K562 (cell line): ENCODE measurements around the gene SRGAP3. TPM values are rescaled to one million over a fixed set of nuclear protein-coding genes. Genes with fewer than 3 reads are reported as not detected.

Experiments used
- ATAC-seq: fragments of 200-7000 bp; cut with Tn5 transposase; 3 replicates; pipeline ENCODE4 v1.9.1; 2020; ENCODE audit warnings: moderate library complexity
- BruUV-seq: library from RNA; stranded (reverse); fragments of 400-500 nt; replicated peaks from 2 replicates; lab custom pipeline; 2021; lab: Mats Ljungman, UMichigan
- CTCF ChIA-PET: fragments of 300-600 bp; formaldehyde crosslinking; extraction: SDS; loops from one replicate; lab custom pipeline; 2021; ENCODE audit warnings: low intra/inter-chr PET ratio; lab: Yijun Ruan, JAX
- POLR2A ChIA-PET: fragments of 300-600, 350-650 bp; sonication (Branson Sonifier 250); formaldehyde crosslinking; extraction: SDS; loops from one replicate; lab custom pipeline; 2021; ENCODE audit warnings: antibody characterized with exemption, inconsistent platforms; lab: Yijun Ruan, JAX
- DNase-seq, 4 experiments: peaks; one replicate each; pipeline versions ENCODE4 v3.0.0 to v3.0.0-alpha.2; 2011 to 2018; ENCODE audit warnings: low spot score in 3 of 4, mixed read lengths in 3 of 4; ENCODE audit errors: extremely low read depth in 1 of 4
- FAIRE-seq: peaks from 2 replicates; lab custom pipeline; 2011; peaks lifted over from hg19 to GRCh38; lab: Jason Lieb, UNC
- H2AFZ ChIP-seq: 2 replicates; pipeline ENCODE4 v1.6.0; 2011; ENCODE audit warnings: low read depth, low read length, control low read depth, inconsistent platforms
- H3K27ac ChIP-seq: fragments of 200-600 bp; 3 replicates; pipeline ENCODE4 v1.8.0; 2011; ENCODE audit warnings: low read depth, mild to moderate bottlenecking, control low read depth, inconsistent platforms, low read length, moderate library complexity, mixed read lengths; ENCODE audit errors: extremely low read depth
- H3K27me3 ChIP-seq, 2 experiments: fragments of 300-600 bp in 1 of 2; 2 replicates in 1 of 2; 3 replicates in 1 of 2; pipeline versions ENCODE4 v1.6.0 to v1.8.0; 2011; ENCODE audit warnings: inconsistent platforms in 2 of 2, low read length in 2 of 2, mild to moderate bottlenecking in 1 of 2, mixed read lengths in 1 of 2, moderate library complexity in 1 of 2; ENCODE audit not compliant: control insufficient read depth in 2 of 2, insufficient read depth in 2 of 2
- H3K36me3 ChIP-seq: fragments of 300-600 bp; 3 replicates; pipeline ENCODE4 v1.8.0; 2011; ENCODE audit warnings: mild to moderate bottlenecking, low read length, inconsistent platforms; ENCODE audit not compliant: control insufficient read depth, insufficient read depth
- H3K4me1 ChIP-seq, 2 experiments: fragments of 200-600 bp in 1 of 2; replicated peaks in 1 of 2; 2 replicates in 1 of 2; 3 replicates in 1 of 2; pipeline versions ENCODE4 v1.5.1 to v1.8.0; 2011; ENCODE audit warnings: inconsistent platforms in 2 of 2, low read length in 2 of 2, mild to moderate bottlenecking in 1 of 2, mixed read lengths in 1 of 2, moderate library complexity in 1 of 2; ENCODE audit not compliant: control insufficient read depth in 2 of 2, insufficient read depth in 2 of 2
- H3K4me2 ChIP-seq: 2 replicates; pipeline ENCODE4 v1.6.1; 2011; ENCODE audit warnings: low read length, control low read depth, inconsistent platforms, mixed read lengths; ENCODE audit not compliant: insufficient read depth
- H3K4me3 ChIP-seq: fragments of 200-600 bp; sonication (generic), shearing (Covaris generic); 2 replicates; pipeline ENCODE4 v1.5.1; 2016; ENCODE audit warnings: control low read depth, inconsistent platforms
- H3K79me2 ChIP-seq: fragments of 200-600 bp; 3 replicates; pipeline ENCODE4 v1.8.0; 2011; ENCODE audit warnings: low read length, inconsistent platforms; ENCODE audit not compliant: control insufficient read depth, insufficient read depth
- H3K9ac ChIP-seq, 2 experiments: 2 replicates each; pipeline versions ENCODE4 v1.6.0 to v1.6.1; 2011; ENCODE audit warnings: low read depth in 2 of 2, low read length in 2 of 2, control low read depth in 1 of 2, inconsistent platforms in 1 of 2, mild to moderate bottlenecking in 1 of 2, mixed read lengths in 1 of 2; ENCODE audit not compliant: insufficient read depth in 1 of 2
- H3K9me1 ChIP-seq: one replicate; pipeline ENCODE4 v1.6.0; 2011; ENCODE audit warnings: inconsistent platforms, mild to moderate bottlenecking, low read length, moderate library complexity; ENCODE audit not compliant: control insufficient read depth, insufficient read depth
- H3K9me3 ChIP-seq: replicated peaks from 2 replicates; pipeline ENCODE4 v1.5.1; 2011; ENCODE audit warnings: low read depth, low read length, inconsistent platforms; ENCODE audit not compliant: control insufficient read depth, insufficient read depth
- H4K20me1 ChIP-seq: replicated peaks from 2 replicates; pipeline ENCODE4 v1.6.1; 2011; ENCODE audit warnings: low read length, inconsistent platforms, mixed read lengths; ENCODE audit not compliant: control insufficient read depth, insufficient read depth
- BMI1 ChIP-seq: fragments of 150-350 bp; IDR thresholded peaks from 2 replicates; pipeline ENCODE4 v1.6.1; 2014; ENCODE audit warnings: low read length
- COPS2 ChIP-seq: fragments of 450-650 bp; conservative IDR thresholded peaks from 2 replicates; pipeline ENCODE4 v1.6.1; 2016; ENCODE audit warnings: mild to moderate bottlenecking, moderate library complexity
- IRF9 ChIP-seq: fragments of 450-650 bp; IDR thresholded peaks from 2 replicates; pipeline ENCODE4 v1.6.1; 2016; ENCODE audit warnings: missing biosample characterization, missing genetic modification characterization
- NELFE ChIP-seq: IDR thresholded peaks from 2 replicates; pipeline ENCODE4 v1.6.1; 2011; ENCODE audit warnings: mild to moderate bottlenecking; ENCODE audit not compliant: insufficient read depth, insufficient read length
- NEUROD1 ChIP-seq: fragments of 150-350 bp; IDR thresholded peaks from 2 replicates; pipeline ENCODE4 v1.6.1; 2014; ENCODE audit warnings: borderline replicate concordance, low read length, low read depth; ENCODE audit not compliant: partially characterized antibody
- POLR2AphosphoS5 ChIP-seq: IDR thresholded peaks from 2 replicates; pipeline ENCODE4 v1.6.1; 2011; ENCODE audit warnings: mild to moderate bottlenecking, low read depth, low read length, moderate library complexity; ENCODE audit not compliant: control insufficient read depth, insufficient read depth
- SIN3A ChIP-seq, 2 experiments: fragments of 150-350 bp in 1 of 2; IDR thresholded peaks; 2 replicates each; pipeline ENCODE4 v1.6.1; 2011 to 2016; ENCODE audit warnings: borderline replicate concordance in 2 of 2, low read depth in 2 of 2, low read length in 2 of 2, mild to moderate bottlenecking in 2 of 2, moderate library complexity in 2 of 2; ENCODE audit not compliant: control insufficient read depth in 1 of 2
- WGBS: fragments of 100-300 bp; shearing (Covaris generic); methylation state at CpG from one replicate; pipeline ENCODE4 v1.1.6; 2016; ENCODE audit warnings: low coverage, mixed read lengths; ENCODE audit not compliant: insufficient coverage; ENCODE audit errors: missing lambda C conversion rate; 5-methylcytosine and 5-hydroxymethylcytosine counted together
- in situ Hi-C: fragments of 300-500 bp; cut with MboI; formaldehyde crosslinking; loops from 4 replicates; pipeline ENCODE4 v1.15.0; 2018; ENCODE audit warnings: inconsistent platforms, mixed read lengths
- intact Hi-C: fragments of 100-400 bp; cut with micrococcal nuclease; formaldehyde crosslinking; loops from 2 replicates; pipeline ENCODE4 v1.14.2; 2022
- polyA plus RNA-seq, 8 experiments: library from polyadenylated mRNA; depleted of rRNA in 4 of 8; stranded (reverse) in 5 of 8; unstranded in 3 of 8; fragments of >200 nt; fragmentation: Nextera tagmentation in 2 of 8; fragmentation: Illumina TruSeq in 1 of 8; extraction: Ambion mirVana in 2 of 8; extraction: Trizol in 1 of 8; gene quantifications; 2 replicates each; pipeline versions ENCODE4 v1.2.1 to v1.2.3, GENCODE V29; 2011 to 2014; ENCODE audit warnings: inconsistent platforms in 1 of 8, missing spikeins in 1 of 8
- total RNA-seq, 7 experiments: library from RNA; depleted of rRNA in 6 of 7; stranded (reverse); fragments of >200 nt in 6 of 7; fragmentation: Illumina TruSeq in 2 of 7; extraction: Trizol in 2 of 7; gene quantifications; 2 replicates each; pipeline versions ENCODE4 v1.2.1 to v1.2.3, GENCODE V29; 2011 to 2021; ENCODE audit warnings: low replicate concordance in 1 of 7
- TF ChIP-seq, protein P1 (sequence below): fragments of 250-450 bp; sonication (Bioruptor Pico); IDR thresholded peaks from 2 replicates; pipeline ENCODE4 v1.5.0; 2020; ENCODE audit warnings: mild to moderate bottlenecking, borderline replicate concordance
- TF ChIP-seq, protein P2 (sequence below), 2 experiments: fragments of 450-650 bp in 1 of 2; sonication (generic) in 1 of 2; formaldehyde crosslinking in 1 of 2; IDR thresholded peaks; 2 replicates each; pipeline versions ENCODE4 v1.7.1 to v1.9.0; 2016 to 2022; ENCODE audit warnings: inconsistent platforms in 1 of 2, mild to moderate bottlenecking in 1 of 2, missing genetic modification reagents in 1 of 2

Gene SRGAP3
- total and polyA plus RNA-seq, 9 of the 15 experiments (the other 6 are each of a cell fraction or from before 2014, with no cell fraction given), result 0.11 to 0.85 (median 0.35) TPM; not detected in 2

- ChIA-PET POLR2A (interaction anchor here (0.6 kb wide), 1 partner anchor 264 kb away, joined by 4 read pairs; no protein-coding TSS in a partner anchor), CTCF (no interaction called here)
- in situ Hi-C loops (no loop called here), intact Hi-C loops (loop anchor here (5.0 kb wide), 1 partner anchor 187 kb away; no protein-coding TSS in a partner anchor)
- Histone ChIP-seq H3K27ac (no peak overlapping the region), H3K27me3 (peaks cover 8 to 64% of the 10 kb centered on the region in 2 experiments; a peak in 4 of 5 replicates), H3K4me2 (no peak overlapping the region), H3K9me3 (no peaks in the 10 kb centered on the region), H3K4me3 (no peak overlapping the region), H2AFZ (no peak overlapping the region), H3K9ac (no peak overlapping the region), H3K9me1 (no peaks in the 10 kb centered on the region), H3K79me2 (no peaks in the 10 kb centered on the region), H4K20me1 (peaks cover 4% of the 10 kb centered on the region; the same call in 1 of the 2 replicates), H3K36me3 (no peaks in the 10 kb centered on the region), H3K4me1 (no peaks in the 10 kb centered on the region)
- WGBS, result 0% methylated on average over 2 of the region's 2 CpGs
- FAIRE-seq (no peak), ATAC-seq (no peak), DNase-seq (no peak)
- BruUV-seq, result no TSS peak
- TF ChIP-seq IRF9 (tag), result no peak
- TF ChIP-seq, protein P1, sequence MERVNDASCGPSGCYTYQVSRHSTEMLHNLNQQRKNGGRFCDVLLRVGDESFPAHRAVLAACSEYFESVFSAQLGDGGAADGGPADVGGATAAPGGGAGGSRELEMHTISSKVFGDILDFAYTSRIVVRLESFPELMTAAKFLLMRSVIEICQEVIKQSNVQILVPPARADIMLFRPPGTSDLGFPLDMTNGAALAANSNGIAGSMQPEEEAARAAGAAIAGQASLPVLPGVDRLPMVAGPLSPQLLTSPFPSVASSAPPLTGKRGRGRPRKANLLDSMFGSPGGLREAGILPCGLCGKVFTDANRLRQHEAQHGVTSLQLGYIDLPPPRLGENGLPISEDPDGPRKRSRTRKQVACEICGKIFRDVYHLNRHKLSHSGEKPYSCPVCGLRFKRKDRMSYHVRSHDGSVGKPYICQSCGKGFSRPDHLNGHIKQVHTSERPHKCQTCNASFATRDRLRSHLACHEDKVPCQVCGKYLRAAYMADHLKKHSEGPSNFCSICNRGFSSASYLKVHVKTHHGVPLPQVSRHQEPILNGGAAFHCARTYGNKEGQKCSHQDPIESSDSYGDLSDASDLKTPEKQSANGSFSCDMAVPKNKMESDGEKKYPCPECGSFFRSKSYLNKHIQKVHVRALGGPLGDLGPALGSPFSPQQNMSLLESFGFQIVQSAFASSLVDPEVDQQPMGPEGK (CRISPR knock-in tag), result no peak
- TF ChIP-seq, protein P2, sequence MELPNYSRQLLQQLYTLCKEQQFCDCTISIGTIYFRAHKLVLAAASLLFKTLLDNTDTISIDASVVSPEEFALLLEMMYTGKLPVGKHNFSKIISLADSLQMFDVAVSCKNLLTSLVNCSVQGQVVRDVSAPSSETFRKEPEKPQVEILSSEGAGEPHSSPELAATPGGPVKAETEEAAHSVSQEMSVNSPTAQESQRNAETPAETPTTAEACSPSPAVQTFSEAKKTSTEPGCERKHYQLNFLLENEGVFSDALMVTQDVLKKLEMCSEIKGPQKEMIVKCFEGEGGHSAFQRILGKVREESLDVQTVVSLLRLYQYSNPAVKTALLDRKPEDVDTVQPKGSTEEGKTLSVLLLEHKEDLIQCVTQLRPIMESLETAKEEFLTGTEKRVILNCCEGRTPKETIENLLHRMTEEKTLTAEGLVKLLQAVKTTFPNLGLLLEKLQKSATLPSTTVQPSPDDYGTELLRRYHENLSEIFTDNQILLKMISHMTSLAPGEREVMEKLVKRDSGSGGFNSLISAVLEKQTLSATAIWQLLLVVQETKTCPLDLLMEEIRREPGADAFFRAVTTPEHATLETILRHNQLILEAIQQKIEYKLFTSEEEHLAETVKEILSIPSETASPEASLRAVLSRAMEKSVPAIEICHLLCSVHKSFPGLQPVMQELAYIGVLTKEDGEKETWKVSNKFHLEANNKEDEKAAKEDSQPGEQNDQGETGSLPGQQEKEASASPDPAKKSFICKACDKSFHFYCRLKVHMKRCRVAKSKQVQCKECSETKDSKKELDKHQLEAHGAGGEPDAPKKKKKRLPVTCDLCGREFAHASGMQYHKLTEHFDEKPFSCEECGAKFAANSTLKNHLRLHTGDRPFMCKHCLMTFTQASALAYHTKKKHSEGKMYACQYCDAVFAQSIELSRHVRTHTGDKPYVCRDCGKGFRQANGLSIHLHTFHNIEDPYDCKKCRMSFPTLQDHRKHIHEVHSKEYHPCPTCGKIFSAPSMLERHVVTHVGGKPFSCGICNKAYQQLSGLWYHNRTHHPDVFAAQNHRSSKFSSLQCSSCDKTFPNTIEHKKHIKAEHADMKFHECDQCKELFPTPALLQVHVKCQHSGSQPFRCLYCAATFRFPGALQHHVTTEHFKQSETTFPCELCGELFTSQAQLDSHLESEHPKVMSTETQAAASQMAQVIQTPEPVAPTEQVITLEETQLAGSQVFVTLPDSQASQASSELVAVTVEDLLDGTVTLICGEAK (IDR thresholded peaks at IDR 0.05), result no peak
- TF ChIP-seq, protein P2 (CRISPR knock-in tag; IDR thresholded peaks at IDR 0.05), result no peak
- TF ChIP-seq POLR2AphosphoS5, result no peak
- no peak for TF ChIP-seq NELFE
- TF ChIP-seq NEUROD1, result no peak
- no peak for TF ChIP-seq COPS2
- TF ChIP-seq BMI1, result no peak
- TF ChIP-seq SIN3A (IDR thresholded peaks at IDR 0.05; ENCODE audit: borderline replicate concordance in 2 of 2, control insufficient read depth in 1 of 2, low read depth in 2 of 2, low read length in 2 of 2), result no peak
Observed at GRCh38 chr3:9115336-9115735, 134.1 kb downstream of the SRGAP3 start.
